Ovary (tissue), 9 donors: ENCODE measurements around the gene DOCK1. TPM values are rescaled to one million over a fixed set of nuclear protein-coding genes. Genes with fewer than 3 reads are reported as not detected.

ENCODE experiments used
- DNase-seq, 5 donors: peaks; one replicate each; pipeline ENCODE4 v3.0.0-alpha.2; 2019 to 2020
- H3K27ac ChIP-seq, 2 donors: fragments of 200-600 bp; one replicate each; pipeline versions ENCODE4 v1.5.1 to v1.8.0; 2019 to 2022
- H3K27me3 ChIP-seq: fragments of 200-600 bp; one replicate; pipeline ENCODE4 v1.8.0; 2022
- H3K36me3 ChIP-seq: fragments of 200-600 bp; sonication (generic); one replicate; pipeline ENCODE4 v1.5.1; 2019
- H3K4me1 ChIP-seq: one replicate; pipeline ENCODE4 v1.8.1; 2013; ENCODE audit warnings: mild to moderate bottlenecking, moderate library complexity; ENCODE audit not compliant: insufficient read depth
- H3K4me3 ChIP-seq: fragments of 200-600 bp; sonication (generic); one replicate; pipeline ENCODE4 v1.5.1; 2017
- H3K9me3 ChIP-seq, 2 donors: fragments of 200-600 bp in 1 of 2; sonication (generic) in 1 of 2; one replicate each; pipeline versions ENCODE4 v1.5.1 to v1.8.1; 2013 to 2019; ENCODE audit warnings: mild to moderate bottlenecking in 1 of 2, moderate library complexity in 1 of 2
- CTCF ChIP-seq, 3 donors: fragments of 450-650 bp in 2 of 3; fragments of 200-600 bp in 1 of 3; IDR thresholded peaks; one replicate each; pipeline versions ENCODE4 v1.5.1 to v1.8.0; 2016 to 2022; ENCODE audit warnings: antibody characterized with exemption in 3 of 3, mild to moderate bottlenecking in 1 of 3
- EP300 ChIP-seq: sonication (generic); formaldehyde crosslinking; IDR thresholded peaks from one replicate; pipeline ENCODE4 v1.6.1; 2017; ENCODE audit warnings: antibody characterized with exemption
- POLR2A ChIP-seq: fragments of 450-650 bp; IDR thresholded peaks from one replicate; pipeline ENCODE4 v1.6.1; 2017; ENCODE audit warnings: antibody characterized with exemption, mild to moderate bottlenecking, moderate library complexity
- WGBS, 3 donors: extraction: QIAGEN DNeasy Blood & Tissue Kit in 1 of 3; methylation state at CpG; one replicate each; pipeline versions ENCODE4 v1.1.5 to v1.1.7; 2013 to 2017; 5-methylcytosine and 5-hydroxymethylcytosine counted together
- intact Hi-C, 4 donors: fragments of 100-400 bp; cut with DNase I; formaldehyde crosslinking; loops; one replicate each; pipeline versions ENCODE4 v1.11.0 to v1.15.1; 2022 to 2023
- polyA plus RNA-seq, 2 donors: library from polyadenylated mRNA; stranded (reverse); fragments of 200-250 nt in 1 of 2; fragments of 350-450 nt in 1 of 2; fragmentation: Illumina TruSeq in 1 of 2; extraction: RNeasy Lipid Tissue Mini Kit (QIAGEN cat#74804) in 1 of 2; gene quantifications; one replicate each; pipeline ENCODE4 v1.2.3, GENCODE V29; 2013 to 2014
- total RNA-seq, 7 donors: library from RNA; depleted of rRNA in 2 of 7; stranded (reverse); fragments of >200 nt in 2 of 7; fragmentation: NEBNext Ultra II Directional in 3 of 7; extraction: Animal tissue kit (Norgen Biotek cat#: 25700) in 3 of 7; gene quantifications; one replicate each; pipeline versions ENCODE4 v1.1.0 to v1.2.4, GENCODE V29; 2016 to 2023
- donor health status: DM: no; HTN: no; CAD: no; lungs with moderate emphysema.
- donor health status: DM: no; HTN: no; CAD: no.
- donor health status: Bipolar disorder and iron deficiency.
- donor health status: DM: yes; HTN: yes; CAD: no.
- donor health status: DM: no; HTN: no; CAD: no.
- donor health status: DM: yes; HTN: yes; CAD: no.

DOCK1 gene
- total and polyA plus RNA-seq, 9 donors: 24.7 to 68.3 (median 51.1) TPM

- TF ChIP-seq CTCF (IDR thresholded peaks at IDR 0.05) (no peak), POLR2A (no peak), EP300 (no peak)
- Histone ChIP-seq H3K4me3 (no peak overlapping the region), H3K36me3 (no peaks in the 10 kb centered on the region), H3K27ac (no peak overlapping the region), H3K27me3 (no peaks in the 10 kb centered on the region), H3K9me3 (no peaks in the 10 kb centered on the region), H3K4me1 (no peaks in the 10 kb centered on the region)
- intact Hi-C loops: no loop called here
- WGBS, 3 donors: 82 to 93% (median 93%) methylated on average over 6 of the region's 6 CpGs
- DNase-seq: no peak
These were observed 239.9 kb downstream of the DOCK1 start for GRCh38 chr10:127145173-127145572.

- no peak for TF ChIP-seq POLR2A
- no peak for TF ChIP-seq CTCF (IDR thresholded peaks at IDR 0.05)
- no peak for TF ChIP-seq EP300
- intact Hi-C loops: no loop called here
- H3K9me3 ChIP-seq: no peaks in the 10 kb centered on the region
- no peak overlapping the region for H3K27ac ChIP-seq
- no peaks in the 10 kb centered on the region for H3K4me1 ChIP-seq
- no peak overlapping the region for H3K4me3 ChIP-seq
- H3K36me3 ChIP-seq: no peaks in the 10 kb centered on the region
- no peak for DNase-seq
- 95 to 97% (median 96%) methylated on average over 9 of the region's 9 CpGs for WGBS, 3 donors
- no peaks in the 10 kb centered on the region for H3K27me3 ChIP-seq
These were observed 241.4 kb downstream of the DOCK1 start for GRCh38 chr10:127146661-127147060.

GRCh38 chr10:127148066-127148932 lies 243.1 kb downstream of the DOCK1 start:
- H3K36me3 ChIP-seq: no peaks in the 10 kb centered on the region
- H3K4me3 ChIP-seq: no peak overlapping the region
- WGBS, 3 donors: 39 to 47% (median 41%) methylated on average over 15 of the region's 15 CpGs
- intact Hi-C loops: no loop called here
- DNase-seq: no peak
- H3K9me3 ChIP-seq: no peaks in the 10 kb centered on the region
- TF ChIP-seq CTCF (IDR thresholded peaks at IDR 0.05): no peak
- H3K4me1 ChIP-seq: no peaks in the 10 kb centered on the region
- H3K27me3 ChIP-seq: no peaks in the 10 kb centered on the region
- H3K27ac ChIP-seq: no peak overlapping the region

GRCh38 chr10:127148933-127149220 lies 243.6 kb downstream of the DOCK1 start:
- WGBS, 3 donors: 37 to 58% (median 49%) methylated on average over 2 of the region's 2 CpGs
- no peak overlapping the region for H3K27ac ChIP-seq
- TF ChIP-seq CTCF (IDR thresholded peaks at IDR 0.05) (no peak), EP300 (no peak), POLR2A (no peak)

More at GRCh38 chr10:127148933-127149220, 243.6 kb downstream of the DOCK1 start:
- Histone ChIP-seq H3K4me1 (no peaks in the 10 kb centered on the region), H3K27me3 (no peaks in the 10 kb centered on the region), H3K4me3 (no peak overlapping the region), H3K9me3 (no peaks in the 10 kb centered on the region), H3K36me3 (no peaks in the 10 kb centered on the region)
- intact Hi-C loops: no loop called here
- DNase-seq: no peak
